Measurements from ENCODE around the gene SBK2. TPM values are rescaled to one million over a fixed set of nuclear protein-coding genes. Genes with fewer than 3 reads are reported as not detected.

The SBK2 gene
- total and polyA plus RNA-seq, 9 of the 15 experiments (the other 6 are each of a cell fraction or from before 2014, with no cell fraction given), result not detected

DNA sequence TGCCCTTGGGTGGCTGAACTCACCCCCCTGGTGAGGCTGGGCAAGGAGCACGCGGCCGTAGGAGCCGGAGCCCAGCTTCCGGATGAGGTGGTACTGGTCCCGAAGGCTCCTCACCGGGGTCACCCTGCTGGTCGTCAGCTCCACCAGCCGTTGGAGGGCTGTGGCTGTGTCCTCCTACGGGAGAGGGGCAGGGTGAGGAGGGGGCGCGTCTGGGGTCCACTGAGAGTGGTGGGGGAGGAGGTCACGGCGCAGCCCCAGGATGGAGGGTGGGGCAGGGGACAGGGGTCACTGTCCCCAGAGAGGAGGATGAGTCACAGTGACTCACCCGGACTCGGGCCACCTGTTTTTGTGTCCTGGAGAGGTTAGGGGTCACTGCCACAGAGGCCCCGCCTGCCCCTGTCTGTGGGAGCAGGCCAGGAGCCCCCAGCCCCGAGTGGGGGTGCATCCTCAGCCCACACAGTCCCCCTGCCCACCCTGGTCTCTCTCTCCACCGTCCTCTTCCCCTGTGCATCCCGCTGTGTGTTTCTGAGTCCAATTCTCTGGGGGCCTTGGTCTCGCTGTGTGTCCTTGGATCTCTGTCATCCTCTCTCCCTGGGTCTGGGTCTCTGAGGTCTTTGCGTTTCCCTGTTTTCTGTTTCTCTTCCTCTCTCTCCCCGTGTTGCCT, 8.0 kb upstream of the SBK2 start (continued):
- TF ChIP-seq ZNF740 (CRISPR knock-in tag; IDR thresholded peaks at IDR 0.05) (0 out of 2 replicates have a peak, but pooled peaks have one; percentile 48), ZNF740 (tag; IDR thresholded peaks at IDR 0.05) (no peak), ZBTB17 (CRISPR knock-in tag; IDR thresholded peaks at IDR 0.05) (no peak), TBP (optimal IDR thresholded peaks at IDR 0.05; ENCODE audit: low read depth, low read length) (no peak), TOE1 (IDR thresholded peaks at IDR 0.05; ENCODE audit: borderline replicate concordance) (0 out of 2 replicates have a peak, but pooled peaks have one; percentile 10), TOE1 (CRISPR knock-in tag; IDR thresholded peaks at IDR 0.05; ENCODE audit: borderline replicate concordance, low read depth) (no peak), PTBP1 (IDR thresholded peaks at IDR 0.05; ENCODE audit: low read depth, low read length) (no peak), MGA (IDR thresholded peaks at IDR 0.05) (peak; percentile 78), AFF4 (CRISPR knock-in tag; IDR thresholded peaks at IDR 0.05) (0 out of 2 replicates have a peak, but pooled peaks have one; percentile 51), FOSL1 (tag; conservative IDR thresholded peaks at IDR 0.05) (peak; percentile 100), SLC30A9 (CRISPR knock-in tag; IDR thresholded peaks at IDR 0.05) (no peak)
